GM19043 (cell line): ENCODE measurements around the gene INPP5A.
"Not testable (repeated sequence)": the region's sequence is repeated elsewhere in the genome, so short reads cannot be mapped to it uniquely, and the experiment has no call there.

Experiments used
- ATAC-seq: cut with Tn5 transposase; IDR thresholded peaks from one replicate; pipeline ENCODE4 v1.9.1; 2021; ENCODE audit warnings: low read depth; ENCODE audit not compliant: unreplicated experiment

INPP5A gene

GRCh38 chr10:132820056-132820455 lies 282.5 kb downstream of the INPP5A start:
- ATAC-seq = no peak

GRCh38 chr10:132825783-132826523 lies 288.4 kb downstream of the INPP5A start:
- ATAC-seq = not testable (repeated sequence)

GRCh38 chr10:132826524-132827422 lies 289.2 kb downstream of the INPP5A start:
- no peak for ATAC-seq

GRCh38 chr10:132827423-132827789 lies 289.8 kb downstream of the INPP5A start:
- no peak for ATAC-seq

- ATAC-seq = no peak
These were observed 290.4 kb downstream of the INPP5A start for GRCh38 chr10:132827861-132828539.

GRCh38 chr10:132828681-132829080 lies 291.1 kb downstream of the INPP5A start:
- ATAC-seq = no peak

GRCh38 chr10:132829403-132829802 lies 291.8 kb downstream of the INPP5A start:
- no peak for ATAC-seq

GRCh38 chr10:132832186-132832969 lies 294.8 kb downstream of the INPP5A start:
- ATAC-seq = no peak
